WTC11 (cell line): ENCODE measurements around the gene SEMA4A. TPM values are rescaled to one million over a fixed set of nuclear protein-coding genes. Genes with fewer than 3 reads are reported as not detected.

Experiments used
- ATAC-seq: fragments of 200-7000 bp; cut with Tn5 transposase; 2 replicates; pipeline ENCODE4 v1.10.0; 2021; ENCODE audit warnings: mild to moderate bottlenecking, moderate library complexity
- CTCF ChIA-PET: fragments of 300-600 bp; sonication (Branson Sonifier 250); formaldehyde crosslinking; loops from one replicate; lab custom pipeline; 2021; ENCODE audit warnings: antibody characterized with exemption; lab: Charles Lee
- POLR2A ChIA-PET: fragments of 350-600 bp; sonication (Branson Sonifier 250); formaldehyde crosslinking; loops from one replicate; lab custom pipeline; 2021; ENCODE audit warnings: antibody characterized with exemption; lab: Charles Lee
- DNase-seq: peaks from one replicate; pipeline ENCODE4 v3.0.0; 2021; ENCODE audit warnings: low spot score
- H3K27ac Mint-ChIP-seq: 2 replicates; pipeline ENCODE4 v1.8.0; 2021; ENCODE audit warnings: mixed read lengths
- H3K27me3 Mint-ChIP-seq: 2 replicates; pipeline ENCODE4 v1.8.0; 2021; ENCODE audit warnings: low read depth, mild to moderate bottlenecking, moderate library complexity, mixed read lengths
- H3K36me3 Mint-ChIP-seq: 2 replicates; pipeline ENCODE4 v1.8.0; 2021; ENCODE audit warnings: mixed read lengths
- H3K4me1 Mint-ChIP-seq: 2 replicates; pipeline ENCODE4 v1.8.0; 2022; ENCODE audit warnings: mixed read lengths
- H3K4me3 Mint-ChIP-seq: 2 replicates; pipeline ENCODE4 v1.8.0; 2021; ENCODE audit warnings: mild to moderate bottlenecking, moderate library complexity, mixed read lengths
- H3K9me3 Mint-ChIP-seq: 2 replicates; pipeline ENCODE4 v1.8.0; 2021; ENCODE audit warnings: mixed read lengths
- ATF2 ChIP-seq: sonication (generic); formaldehyde crosslinking; IDR thresholded peaks from 2 replicates; pipeline ENCODE4 v1.8.1; 2022; ENCODE audit warnings: low read depth, missing genetic modification reagents, borderline replicate concordance
- CBFB ChIP-seq: sonication (generic); formaldehyde crosslinking; IDR thresholded peaks from 2 replicates; pipeline ENCODE4 v1.8.1; 2022; ENCODE audit warnings: mild to moderate bottlenecking, low read depth, missing genetic modification reagents
- CREB1 ChIP-seq: sonication (generic); formaldehyde crosslinking; IDR thresholded peaks from 2 replicates; pipeline ENCODE4 v1.8.0; 2023; ENCODE audit warnings: mild to moderate bottlenecking, missing genetic modification reagents
- E2F5 ChIP-seq: sonication (generic); formaldehyde crosslinking; IDR thresholded peaks from 2 replicates; pipeline ENCODE4 v1.8.1; 2022; ENCODE audit warnings: mild to moderate bottlenecking, moderate library complexity, missing genetic modification reagents
- ESRRA ChIP-seq: sonication (generic); formaldehyde crosslinking; IDR thresholded peaks from 2 replicates; pipeline ENCODE4 v1.8.1; 2022; ENCODE audit warnings: mild to moderate bottlenecking, missing genetic modification reagents, borderline replicate concordance
- GABPB1 ChIP-seq: sonication (generic); formaldehyde crosslinking; IDR thresholded peaks from 2 replicates; pipeline ENCODE4 v1.8.1; 2023; ENCODE audit warnings: mild to moderate bottlenecking, missing genetic modification reagents
- IRF1 ChIP-seq: sonication (generic); formaldehyde crosslinking; IDR thresholded peaks from 2 replicates; pipeline ENCODE4 v1.8.0; 2023; ENCODE audit warnings: missing genetic modification reagents
- IRF2 ChIP-seq: sonication (generic); formaldehyde crosslinking; IDR thresholded peaks from 2 replicates; pipeline ENCODE4 v1.8.0; 2022; ENCODE audit warnings: low read depth, missing genetic modification reagents, borderline replicate concordance
- JUN ChIP-seq: sonication (generic); formaldehyde crosslinking; IDR thresholded peaks from 2 replicates; pipeline ENCODE4 v1.8.0; 2023; ENCODE audit warnings: mild to moderate bottlenecking, missing genetic modification reagents
- NFE2L1 ChIP-seq: sonication (generic); formaldehyde crosslinking; IDR thresholded peaks from 2 replicates; pipeline ENCODE4 v1.8.1; 2023; ENCODE audit warnings: missing genetic modification reagents
- NFYB ChIP-seq: sonication (generic); formaldehyde crosslinking; conservative IDR thresholded peaks from 2 replicates; pipeline ENCODE4 v1.8.0; 2022; ENCODE audit warnings: low read depth, missing genetic modification reagents
- NR1H2 ChIP-seq: sonication (generic); formaldehyde crosslinking; IDR thresholded peaks from 2 replicates; pipeline ENCODE4 v1.9.0; 2021; ENCODE audit warnings: mild to moderate bottlenecking, moderate library complexity, missing genetic modification reagents
- NR3C1 ChIP-seq: sonication (generic); formaldehyde crosslinking; conservative IDR thresholded peaks from 2 replicates; pipeline ENCODE4 v1.8.1; 2023; ENCODE audit warnings: low read depth, mild to moderate bottlenecking, missing genetic modification reagents
- RORB ChIP-seq: fragments of 250-450 bp; sonication (Bioruptor Pico); IDR thresholded peaks from 2 replicates; pipeline ENCODE4 v1.9.0; 2021; ENCODE audit warnings: mild to moderate bottlenecking
- SMAD3 ChIP-seq: sonication (generic); formaldehyde crosslinking; IDR thresholded peaks from 2 replicates; pipeline ENCODE4 v1.8.0; 2022; ENCODE audit warnings: missing genetic modification reagents, mild to moderate bottlenecking, borderline replicate concordance
- SOX15 ChIP-seq: fragments of 250-450 bp; sonication (Bioruptor Pico); IDR thresholded peaks from 2 replicates; pipeline ENCODE4 v1.9.0; 2021; ENCODE audit warnings: mild to moderate bottlenecking
- TEAD1 ChIP-seq: sonication (generic); formaldehyde crosslinking; IDR thresholded peaks from 2 replicates; pipeline ENCODE4 v1.8.0; 2022; ENCODE audit warnings: mild to moderate bottlenecking, missing genetic modification reagents
- ZBTB21 ChIP-seq: sonication (generic); formaldehyde crosslinking; IDR thresholded peaks from 2 replicates; pipeline ENCODE4 v1.8.1; 2023; ENCODE audit warnings: mild to moderate bottlenecking, missing genetic modification reagents, borderline replicate concordance
- ZNF219 ChIP-seq: sonication (generic); formaldehyde crosslinking; IDR thresholded peaks from 2 replicates; pipeline ENCODE4 v1.8.0; 2023; ENCODE audit warnings: missing genetic modification reagents, mild to moderate bottlenecking, borderline replicate concordance
- ZNF317 ChIP-seq: sonication (generic); formaldehyde crosslinking; IDR thresholded peaks from 2 replicates; pipeline ENCODE4 v1.8.1; 2023; ENCODE audit warnings: low read depth, mild to moderate bottlenecking, moderate library complexity, missing genetic modification reagents, borderline replicate concordance
- ZSCAN18 ChIP-seq: fragments of 250-450 bp; sonication (Bioruptor Pico); IDR thresholded peaks from 2 replicates; pipeline ENCODE4 v2.1.2; 2022; ENCODE audit warnings: mild to moderate bottlenecking, moderate library complexity
- total RNA-seq: library from RNA; stranded (reverse); gene quantifications from 3 replicates; pipeline ENCODE4 v1.2.3, GENCODE V29; 2021
- TF ChIP-seq, protein P1 (sequence below): fragments of 250-450 bp; sonication (Bioruptor Pico); IDR thresholded peaks from 2 replicates; pipeline ENCODE4 v1.9.0; 2021; ENCODE audit warnings: mild to moderate bottlenecking
- TF ChIP-seq, protein P2 (sequence below): sonication (generic); formaldehyde crosslinking; IDR thresholded peaks from 2 replicates; pipeline ENCODE4 v1.8.1; 2022; ENCODE audit warnings: mild to moderate bottlenecking, missing genetic modification reagents, moderate library complexity, borderline replicate concordance
- TF ChIP-seq, protein P3 (sequence below): sonication (generic); formaldehyde crosslinking; IDR thresholded peaks from 2 replicates; pipeline ENCODE4 v1.8.0; 2023; ENCODE audit warnings: mild to moderate bottlenecking, missing genetic modification reagents

The SEMA4A gene
- total RNA-seq, 1 experiment from 2014 or later: 12.4 TPM

GRCh38 chr1:156150333-156151011, 2.9 kb upstream of the SEMA4A start (continued):
- no peak for TF ChIP-seq CBFB
- no peak for TF ChIP-seq SMAD3 (CRISPR knock-in tag)
- no peak for TF ChIP-seq RORB (CRISPR knock-in tag)
- TF ChIP-seq GABPB1 (CRISPR knock-in tag): no peak

DNA sequence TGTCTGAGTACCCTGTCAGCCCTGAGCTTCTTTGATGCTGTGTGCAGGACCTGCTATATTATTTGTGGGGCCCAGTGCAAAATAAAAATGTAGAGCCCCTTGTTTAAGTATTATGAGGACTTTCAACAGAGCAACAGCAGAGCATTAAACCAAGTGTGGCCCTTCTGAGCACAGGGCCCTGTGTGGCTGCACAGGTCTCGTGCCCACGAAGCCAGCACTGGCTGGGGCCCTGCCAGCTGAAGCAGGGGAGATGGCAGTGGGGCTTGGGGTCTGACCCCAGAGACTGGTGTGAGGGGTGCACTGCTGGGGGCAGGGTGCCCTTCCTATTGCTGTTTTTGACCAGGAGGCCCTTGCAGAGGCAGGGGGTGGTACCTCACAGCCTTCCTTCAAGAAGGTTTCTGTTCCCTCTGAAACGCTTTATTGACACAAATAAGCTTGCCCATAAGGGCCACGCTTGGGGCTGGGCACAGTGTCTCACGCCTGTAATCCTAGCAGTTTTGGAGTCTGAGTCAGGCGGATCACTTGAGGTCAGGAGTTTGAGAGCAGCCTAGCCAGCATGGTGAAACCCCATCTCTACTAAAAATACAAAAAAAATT, 2.2 kb upstream of the SEMA4A start:
- no peak for DNase-seq
- H3K27ac Mint-ChIP-seq: no peak overlapping the region
- TF ChIP-seq TEAD1 (CRISPR knock-in tag) (no peak), ATF2 (CRISPR knock-in tag) (no peak), ESRRA (CRISPR knock-in tag) (no peak), SOX15 (CRISPR knock-in tag) (no peak), IRF2 (no peak), NFYB (CRISPR knock-in tag) (no peak), E2F5 (CRISPR knock-in tag) (no peak), NFE2L1 (CRISPR knock-in tag) (no peak), ZSCAN18 (CRISPR knock-in tag) (no peak), JUN (CRISPR knock-in tag) (no peak), GABPB1 (CRISPR knock-in tag) (no peak), IRF1 (no peak)
- TF ChIP-seq, protein P1, sequence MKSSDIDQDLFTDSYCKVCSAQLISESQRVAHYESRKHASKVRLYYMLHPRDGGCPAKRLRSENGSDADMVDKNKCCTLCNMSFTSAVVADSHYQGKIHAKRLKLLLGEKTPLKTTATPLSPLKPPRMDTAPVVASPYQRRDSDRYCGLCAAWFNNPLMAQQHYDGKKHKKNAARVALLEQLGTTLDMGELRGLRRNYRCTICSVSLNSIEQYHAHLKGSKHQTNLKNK (CRISPR knock-in tag): no peak
- H3K4me3 Mint-ChIP-seq: no peak overlapping the region
- no peaks in the 10 kb centered on the region for H3K27me3 Mint-ChIP-seq
- ATAC-seq: no peak
- CTCF ChIA-PET: interaction anchor here (0.6 to 5.8 kb wide), 16 partner anchors 10 to 95 kb away, joined by 3 to 124 read pairs (median 8); partner anchors contain the start of genes PMF1 and SLC25A44
- H3K36me3 Mint-ChIP-seq: no peaks in the 10 kb centered on the region
- H3K9me3 Mint-ChIP-seq: no peaks in the 10 kb centered on the region
- H3K4me1 Mint-ChIP-seq: peaks cover 81% of the 10 kb centered on the region
- POLR2A ChIA-PET: interaction anchor here (1.8 to 2.9 kb wide), 3 partner anchors 42 to 74 kb away, joined by 5 to 9 read pairs (median 7); partner anchors contain the start of genes PMF1 and SLC25A44

DNA sequence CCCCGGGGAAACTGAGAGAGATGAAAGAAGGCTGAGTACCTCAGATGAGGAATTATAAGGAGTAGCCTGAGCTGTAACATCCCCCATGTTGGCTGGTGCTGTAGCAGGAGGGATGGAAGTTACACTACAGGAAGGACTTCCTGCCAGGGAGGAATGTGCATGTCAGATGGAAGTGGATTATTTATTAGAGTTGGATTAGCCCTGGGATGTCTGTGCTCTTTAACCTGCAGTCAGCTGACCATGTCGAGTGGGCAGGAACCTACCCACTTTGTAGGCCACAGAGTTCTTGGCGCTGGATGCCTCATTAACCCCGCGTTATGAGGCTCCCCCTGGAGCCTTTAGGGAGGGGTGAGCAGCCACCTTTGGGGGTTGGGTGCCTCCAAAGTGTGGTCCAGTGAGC, 757 bp upstream of the SEMA4A start:
- Mint-ChIP-seq H3K36me3 (no peaks in the 10 kb centered on the region), H3K4me3 (no peak overlapping the region), H3K4me1 (peaks cover 73% of the 10 kb centered on the region), H3K9me3 (no peaks in the 10 kb centered on the region), H3K27ac (no peak overlapping the region), H3K27me3 (no peaks in the 10 kb centered on the region)
- ATAC-seq (no peak), DNase-seq (no peak)
- ChIA-PET POLR2A (no interaction called here), CTCF (interaction anchor here (2.4 to 4.9 kb wide), 2 partner anchors 12 to 72 kb away, joined by 22 to 41 read pairs; no protein-coding TSS in a partner anchor)
- TF ChIP-seq CREB1 (CRISPR knock-in tag) (no peak), ZNF317 (CRISPR knock-in tag) (no peak), ZBTB21 (no peak), NR1H2 (CRISPR knock-in tag) (no peak), ZNF219 (CRISPR knock-in tag) (no peak), NR3C1 (CRISPR knock-in tag) (no peak)
- TF ChIP-seq, protein P2, sequence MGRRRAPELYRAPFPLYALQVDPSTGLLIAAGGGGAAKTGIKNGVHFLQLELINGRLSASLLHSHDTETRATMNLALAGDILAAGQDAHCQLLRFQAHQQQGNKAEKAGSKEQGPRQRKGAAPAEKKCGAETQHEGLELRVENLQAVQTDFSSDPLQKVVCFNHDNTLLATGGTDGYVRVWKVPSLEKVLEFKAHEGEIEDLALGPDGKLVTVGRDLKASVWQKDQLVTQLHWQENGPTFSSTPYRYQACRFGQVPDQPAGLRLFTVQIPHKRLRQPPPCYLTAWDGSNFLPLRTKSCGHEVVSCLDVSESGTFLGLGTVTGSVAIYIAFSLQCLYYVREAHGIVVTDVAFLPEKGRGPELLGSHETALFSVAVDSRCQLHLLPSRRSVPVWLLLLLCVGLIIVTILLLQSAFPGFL (CRISPR knock-in tag): no peak
- TF ChIP-seq, protein P3, sequence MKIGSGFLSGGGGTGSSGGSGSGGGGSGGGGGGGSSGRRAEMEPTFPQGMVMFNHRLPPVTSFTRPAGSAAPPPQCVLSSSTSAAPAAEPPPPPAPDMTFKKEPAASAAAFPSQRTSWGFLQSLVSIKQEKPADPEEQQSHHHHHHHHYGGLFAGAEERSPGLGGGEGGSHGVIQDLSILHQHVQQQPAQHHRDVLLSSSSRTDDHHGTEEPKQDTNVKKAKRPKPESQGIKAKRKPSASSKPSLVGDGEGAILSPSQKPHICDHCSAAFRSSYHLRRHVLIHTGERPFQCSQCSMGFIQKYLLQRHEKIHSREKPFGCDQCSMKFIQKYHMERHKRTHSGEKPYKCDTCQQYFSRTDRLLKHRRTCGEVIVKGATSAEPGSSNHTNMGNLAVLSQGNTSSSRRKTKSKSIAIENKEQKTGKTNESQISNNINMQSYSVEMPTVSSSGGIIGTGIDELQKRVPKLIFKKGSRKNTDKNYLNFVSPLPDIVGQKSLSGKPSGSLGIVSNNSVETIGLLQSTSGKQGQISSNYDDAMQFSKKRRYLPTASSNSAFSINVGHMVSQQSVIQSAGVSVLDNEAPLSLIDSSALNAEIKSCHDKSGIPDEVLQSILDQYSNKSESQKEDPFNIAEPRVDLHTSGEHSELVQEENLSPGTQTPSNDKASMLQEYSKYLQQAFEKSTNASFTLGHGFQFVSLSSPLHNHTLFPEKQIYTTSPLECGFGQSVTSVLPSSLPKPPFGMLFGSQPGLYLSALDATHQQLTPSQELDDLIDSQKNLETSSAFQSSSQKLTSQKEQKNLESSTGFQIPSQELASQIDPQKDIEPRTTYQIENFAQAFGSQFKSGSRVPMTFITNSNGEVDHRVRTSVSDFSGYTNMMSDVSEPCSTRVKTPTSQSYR (CRISPR knock-in tag): no peak
